ENCODE results near the gene BEGAIN.

DNA sequence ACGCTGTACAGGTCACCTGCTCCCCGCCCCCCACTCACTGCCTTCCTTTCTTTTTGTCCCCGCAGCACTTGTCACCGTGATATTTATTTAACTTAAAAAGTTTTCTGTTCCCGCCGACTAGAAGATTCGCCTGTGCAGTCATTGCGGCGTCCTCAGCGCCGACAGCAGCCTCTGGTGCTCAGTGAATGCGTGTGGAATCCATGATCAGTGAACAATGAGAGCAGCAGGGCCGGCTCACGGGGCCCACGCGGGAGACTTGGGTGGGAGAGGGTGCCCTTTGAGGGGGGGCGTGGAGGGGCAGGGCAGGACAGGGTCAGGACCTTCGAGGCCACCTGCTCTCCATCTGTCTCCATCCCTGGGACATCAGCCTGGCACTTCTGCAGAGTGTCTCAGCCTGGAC is 24.5 kb downstream of the BEGAIN start:
- TF ChIP-seq, protein P1, sequence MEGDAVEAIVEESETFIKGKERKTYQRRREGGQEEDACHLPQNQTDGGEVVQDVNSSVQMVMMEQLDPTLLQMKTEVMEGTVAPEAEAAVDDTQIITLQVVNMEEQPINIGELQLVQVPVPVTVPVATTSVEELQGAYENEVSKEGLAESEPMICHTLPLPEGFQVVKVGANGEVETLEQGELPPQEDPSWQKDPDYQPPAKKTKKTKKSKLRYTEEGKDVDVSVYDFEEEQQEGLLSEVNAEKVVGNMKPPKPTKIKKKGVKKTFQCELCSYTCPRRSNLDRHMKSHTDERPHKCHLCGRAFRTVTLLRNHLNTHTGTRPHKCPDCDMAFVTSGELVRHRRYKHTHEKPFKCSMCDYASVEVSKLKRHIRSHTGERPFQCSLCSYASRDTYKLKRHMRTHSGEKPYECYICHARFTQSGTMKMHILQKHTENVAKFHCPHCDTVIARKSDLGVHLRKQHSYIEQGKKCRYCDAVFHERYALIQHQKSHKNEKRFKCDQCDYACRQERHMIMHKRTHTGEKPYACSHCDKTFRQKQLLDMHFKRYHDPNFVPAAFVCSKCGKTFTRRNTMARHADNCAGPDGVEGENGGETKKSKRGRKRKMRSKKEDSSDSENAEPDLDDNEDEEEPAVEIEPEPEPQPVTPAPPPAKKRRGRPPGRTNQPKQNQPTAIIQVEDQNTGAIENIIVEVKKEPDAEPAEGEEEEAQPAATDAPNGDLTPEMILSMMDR (IDR thresholded peaks at IDR 0.05) = no peak
- no peak for TF ChIP-seq POLR2A (IDR thresholded peaks at IDR 0.05)

Measured in esophagus squamous epithelium (tissue), 4 donors.